AG04449 (cell line): ENCODE data around the gene SLFN12L.
"Not testable (repeated sequence)": the region's sequence is repeated elsewhere in the genome, so short reads cannot be mapped to it uniquely, and the experiment has no call there.

Experiments used
- CTCF ChIA-PET: fragments of 350-600 bp; formaldehyde crosslinking; extraction: SDS; loops from one replicate; lab custom pipeline; 2021; ENCODE audit warnings: antibody characterized with exemption; lab: Yijun Ruan, JAX
- POLR2A ChIA-PET: fragments of 400-600, 350-600 bp; formaldehyde crosslinking; extraction: SDS; loops from one replicate; lab custom pipeline; 2020; ENCODE audit warnings: antibody characterized with exemption, inconsistent platforms; lab: Yijun Ruan, JAX
- DNase-seq: peaks from one replicate; pipeline ENCODE4 v3.0.0-alpha.2; 2010; ENCODE audit warnings: low read depth, low spot score
- H3K4me3 ChIP-seq: 2 replicates; pipeline ENCODE4 v1.5.1; 2011; ENCODE audit warnings: low read depth, mild to moderate bottlenecking, control low read depth, low read length
- CTCF ChIP-seq: IDR thresholded peaks from one replicate; pipeline ENCODE4 v1.5.1; 2011; ENCODE audit warnings: mild to moderate bottlenecking, moderate library complexity, low read length, control low read depth, inconsistent platforms; ENCODE audit not compliant: insufficient read depth; ENCODE audit errors: missing control alignments

The SLFN12L gene

GRCh38 chr17:35541434-35541833, 4.0 kb upstream of the SLFN12L start:
- POLR2A ChIA-PET, result no interaction called here
- DNase-seq, result no peak
- TF ChIP-seq CTCF, result no peak
- no peak overlapping the region for H3K4me3 ChIP-seq
- CTCF ChIA-PET, result interaction anchor here (0.7 to 15.0 kb wide), 3 partner anchors 8 to 230 kb away, joined by 3 to 455 read pairs (median 12); no protein-coding TSS in a partner anchor

- DNase-seq, result no peak
- CTCF ChIA-PET, result interaction anchor here (0.6 to 15.0 kb wide), 8 partner anchors 9 to 374 kb away, joined by 3 to 455 read pairs (median 4); no protein-coding TSS in a partner anchor
- TF ChIP-seq CTCF, result no peak
- no peak overlapping the region; the same call in 1 of the 2 replicates for H3K4me3 ChIP-seq
- POLR2A ChIA-PET, result no interaction called here
Observed at GRCh38 chr17:35540589-35541404, 3.3 kb upstream of the SLFN12L start.

GRCh38 chr17:35539659-35540026, 2.2 kb upstream of the SLFN12L start:
- no peak for DNase-seq
- POLR2A ChIA-PET, result no interaction called here
- CTCF ChIA-PET, result interaction anchor here (0.6 to 15.0 kb wide), 24 partner anchors 8 to 1086 kb away, joined by 3 to 455 read pairs (median 4); no protein-coding TSS in a partner anchor
- no peak overlapping the region for H3K4me3 ChIP-seq
- no peak for TF ChIP-seq CTCF

- no peak for TF ChIP-seq CTCF
- CTCF ChIA-PET, result interaction anchor here (0.6 to 15.0 kb wide), 6 partner anchors 18 to 370 kb away, joined by 3 to 455 read pairs (median 6); no protein-coding TSS in a partner anchor
- POLR2A ChIA-PET, result no interaction called here
- no peak overlapping the region for H3K4me3 ChIP-seq
- DNase-seq, result no peak
Observed at GRCh38 chr17:35536664-35537171, 760 bp downstream of the SLFN12L start.

- H3K4me3 ChIP-seq, POLR2A ChIA-PET, DNase-seq: not testable (repeated sequence)
- CTCF ChIA-PET, result interaction anchor here (0.8 to 15.0 kb wide), 5 partner anchors 207 to 365 kb away, joined by 3 to 455 read pairs (median 13); no protein-coding TSS in a partner anchor
Observed at GRCh38 chr17:35535406-35535805, 2.1 kb downstream of the SLFN12L start.

GRCh38 chr17:35534576-35535093, 2.8 kb downstream of the SLFN12L start:
- POLR2A ChIA-PET, result no interaction called here
- no peak for TF ChIP-seq CTCF
- CTCF ChIA-PET, result interaction anchor here (0.8 to 15.0 kb wide), 15 partner anchors 8 to 408 kb away, joined by 3 to 455 read pairs (median 6); no protein-coding TSS in a partner anchor

More at GRCh38 chr17:35534576-35535093, 2.8 kb downstream of the SLFN12L start:
- DNase-seq, result no peak
- no peak overlapping the region for H3K4me3 ChIP-seq
